ENCODE data around the gene RNASE13.

DNA sequence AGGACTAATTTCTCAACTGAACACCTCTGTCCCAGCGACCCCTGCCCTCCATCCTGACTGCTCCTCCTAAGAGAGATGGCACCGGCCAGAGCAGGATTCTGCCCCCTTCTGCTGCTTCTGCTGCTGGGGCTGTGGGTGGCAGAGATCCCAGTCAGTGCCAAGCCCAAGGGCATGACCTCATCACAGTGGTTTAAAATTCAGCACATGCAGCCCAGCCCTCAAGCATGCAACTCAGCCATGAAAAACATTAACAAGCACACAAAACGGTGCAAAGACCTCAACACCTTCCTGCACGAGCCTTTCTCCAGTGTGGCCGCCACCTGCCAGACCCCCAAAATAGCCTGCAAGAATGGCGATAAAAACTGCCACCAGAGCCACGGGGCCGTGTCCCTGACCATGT is 8.3 kb upstream of the RNASE13 start:
- no peak for TF ChIP-seq CTCF (IDR thresholded peaks at IDR 0.05)
- TF ChIP-seq EP300 (IDR thresholded peaks at IDR 0.05) = no peak
- no peak for TF ChIP-seq POLR2A (IDR thresholded peaks at IDR 0.05; ENCODE audit: low read depth)

All from esophagus muscularis mucosa (tissue), 4 donors.